HEK293 (cell line): Measurements from ENCODE around the gene AMPD2.

Experiments used
- ZNF366 ChIP-seq: fragments of 450-650 bp; formaldehyde crosslinking; conservative IDR thresholded peaks from 2 replicates; pipeline ENCODE4 v1.5.1; 2016; ENCODE audit warnings: missing biosample characterization, missing genetic modification characterization
- TF ChIP-seq, protein P1 (sequence below): fragments of 450-650 bp; formaldehyde crosslinking; IDR thresholded peaks from 2 replicates; pipeline ENCODE4 v1.5.1; 2016; ENCODE audit warnings: missing biosample characterization, missing genetic modification characterization
- TF ChIP-seq, protein P2 (sequence below): fragments of 450-650 bp; formaldehyde crosslinking; IDR thresholded peaks from 2 replicates; pipeline ENCODE4 v1.5.1; 2016; ENCODE audit warnings: missing biosample characterization, missing genetic modification characterization

DNA sequence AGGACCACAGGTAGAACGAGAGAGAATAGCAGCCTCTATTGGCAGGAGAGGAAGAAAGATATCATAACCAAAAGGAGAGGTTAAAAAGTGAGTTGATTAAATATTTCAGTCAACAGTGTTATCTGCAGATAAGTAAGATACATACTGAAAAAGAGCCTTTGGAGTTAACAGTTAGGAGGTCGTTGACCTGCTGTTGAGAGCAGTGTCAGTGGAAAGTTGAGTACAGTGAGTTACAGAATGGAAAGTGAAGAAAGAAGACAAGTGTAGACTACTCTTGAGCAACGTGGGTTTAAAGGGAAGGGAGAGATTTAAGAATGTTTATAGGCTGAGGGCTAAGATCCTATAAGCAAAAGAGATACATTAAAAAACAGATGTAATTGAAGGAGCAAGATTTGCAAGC is 30.5 kb upstream of the AMPD2 start:
- TF ChIP-seq, protein P1, sequence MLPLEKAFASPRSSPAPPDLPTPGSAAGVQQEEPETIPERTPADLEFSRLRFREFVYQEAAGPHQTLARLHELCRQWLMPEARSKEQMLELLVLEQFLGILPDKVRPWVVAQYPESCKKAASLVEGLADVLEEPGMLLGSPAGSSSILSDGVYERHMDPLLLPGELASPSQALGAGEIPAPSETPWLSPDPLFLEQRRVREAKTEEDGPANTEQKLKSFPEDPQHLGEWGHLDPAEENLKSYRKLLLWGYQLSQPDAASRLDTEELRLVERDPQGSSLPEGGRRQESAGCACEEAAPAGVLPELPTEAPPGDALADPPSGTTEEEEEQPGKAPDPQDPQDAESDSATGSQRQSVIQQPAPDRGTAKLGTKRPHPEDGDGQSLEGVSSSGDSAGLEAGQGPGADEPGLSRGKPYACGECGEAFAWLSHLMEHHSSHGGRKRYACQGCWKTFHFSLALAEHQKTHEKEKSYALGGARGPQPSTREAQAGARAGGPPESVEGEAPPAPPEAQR (tag by site-specific recombination), result no peak
- TF ChIP-seq ZNF366 (tag by site-specific recombination), result no peak
- TF ChIP-seq, protein P2, sequence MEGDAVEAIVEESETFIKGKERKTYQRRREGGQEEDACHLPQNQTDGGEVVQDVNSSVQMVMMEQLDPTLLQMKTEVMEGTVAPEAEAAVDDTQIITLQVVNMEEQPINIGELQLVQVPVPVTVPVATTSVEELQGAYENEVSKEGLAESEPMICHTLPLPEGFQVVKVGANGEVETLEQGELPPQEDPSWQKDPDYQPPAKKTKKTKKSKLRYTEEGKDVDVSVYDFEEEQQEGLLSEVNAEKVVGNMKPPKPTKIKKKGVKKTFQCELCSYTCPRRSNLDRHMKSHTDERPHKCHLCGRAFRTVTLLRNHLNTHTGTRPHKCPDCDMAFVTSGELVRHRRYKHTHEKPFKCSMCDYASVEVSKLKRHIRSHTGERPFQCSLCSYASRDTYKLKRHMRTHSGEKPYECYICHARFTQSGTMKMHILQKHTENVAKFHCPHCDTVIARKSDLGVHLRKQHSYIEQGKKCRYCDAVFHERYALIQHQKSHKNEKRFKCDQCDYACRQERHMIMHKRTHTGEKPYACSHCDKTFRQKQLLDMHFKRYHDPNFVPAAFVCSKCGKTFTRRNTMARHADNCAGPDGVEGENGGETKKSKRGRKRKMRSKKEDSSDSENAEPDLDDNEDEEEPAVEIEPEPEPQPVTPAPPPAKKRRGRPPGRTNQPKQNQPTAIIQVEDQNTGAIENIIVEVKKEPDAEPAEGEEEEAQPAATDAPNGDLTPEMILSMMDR, result no peak
